ENCODE results near the gene ANG. TPM values are rescaled to one million over a fixed set of nuclear protein-coding genes. Genes with fewer than 3 reads are reported as not detected.

Gene ANG
- total and polyA plus RNA-seq, 10 of the 15 experiments (the other 5 are each of a cell fraction or from before 2014, with no cell fraction given), result 1.0 to 5.9 (median 2.2) TPM

DNA sequence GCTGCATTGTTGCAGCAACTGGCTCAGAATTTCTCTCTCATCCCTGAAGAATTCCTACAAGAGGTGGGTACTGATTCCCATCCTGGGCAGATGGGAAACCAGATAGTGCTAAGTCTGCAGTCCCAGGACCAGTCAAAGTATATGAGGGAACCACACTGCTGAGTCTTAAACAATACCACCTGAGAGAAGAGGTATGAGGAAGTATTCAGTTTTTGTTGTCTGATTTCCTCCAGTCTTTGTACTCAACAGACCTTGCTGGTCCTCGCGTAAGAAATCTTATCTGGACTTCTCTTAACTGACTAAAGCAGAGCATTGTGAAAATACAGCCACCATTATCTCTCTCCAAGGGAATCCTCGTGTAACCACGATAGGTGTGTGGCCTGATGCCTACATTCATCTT lies 53.6 kb downstream of the ANG start:
- FAIRE-seq (no peak), DNase-seq (ENCODE audit: low read depth, low spot score) (no peak), ATAC-seq (no peak)
- Histone ChIP-seq H3K79me2 (ENCODE audit: control insufficient read depth, insufficient read depth, low read length) (no peaks in the 10 kb centered on the region), H3K9ac (ENCODE audit: control insufficient read depth, insufficient read depth, low read length) (no peak overlapping the region), H3K4me3 (no peak overlapping the region), H4K20me1 (ENCODE audit: control insufficient read depth, insufficient read depth) (no peaks in the 10 kb centered on the region), H3K27ac (ENCODE audit: control insufficient read depth, insufficient read depth) (no peak overlapping the region), H3K27me3 (replicated peaks in 1 of 2; ENCODE audit: control insufficient read depth in 2 of 2, insufficient read depth in 2 of 2, low read length in 1 of 2) (no peaks in the 10 kb centered on the region), H3K36me3 (ENCODE audit: control insufficient read depth in 2 of 2, insufficient read depth in 2 of 2, low read length in 1 of 2) (no peaks in the 10 kb centered on the region), H2AFZ (ENCODE audit: control insufficient read depth, low read depth, low read length) (no peak overlapping the region), H3K4me1 (ENCODE audit: control insufficient read depth, insufficient read depth, low read length) (no peaks in the 10 kb centered on the region), H3K9me3 (replicated peaks; ENCODE audit: control insufficient read depth, insufficient read depth, low read length) (no peaks in the 10 kb centered on the region), H3K4me2 (ENCODE audit: control insufficient read depth, insufficient read depth) (no peak overlapping the region)
- ChIA-PET CTCF (interaction anchor here (0.7 to 1.9 kb wide), 3 partner anchors 50 to 219 kb away, joined by 3 to 5 read pairs (median 4); no protein-coding TSS in a partner anchor), POLR2A (no interaction called here), SMC1A (ENCODE audit: uncharacterized antibody, unreplicated experiment) (no interaction called here), RAD21 (ENCODE audit: unreplicated experiment) (no interaction called here)
- TF ChIP-seq NFXL1 (IDR thresholded peaks at IDR 0.05; ENCODE audit: borderline replicate concordance) (no peak), POLR2A (IDR thresholded peaks at IDR 0.05; ENCODE audit: low read depth, low read length) (no peak), SMC3 (IDR thresholded peaks at IDR 0.05; ENCODE audit: borderline replicate concordance, low read length) (no peak), POU2F2 (IDR thresholded peaks at IDR 0.05; ENCODE audit: borderline replicate concordance, low read depth, low read length) (no peak), ZBTB33 (IDR thresholded peaks at IDR 0.05) (no peak), GABPA (IDR thresholded peaks at IDR 0.05; ENCODE audit: low read depth) (no peak), RB1 (IDR thresholded peaks at IDR 0.05; ENCODE audit: borderline replicate concordance) (no peak), SREBF2 (IDR thresholded peaks at IDR 0.05; ENCODE audit: low read length) (no peak), ZSCAN29 (IDR thresholded peaks at IDR 0.05) (no peak), ZNF24 (IDR thresholded peaks at IDR 0.05) (no peak), MEF2A (IDR thresholded peaks at IDR 0.05; ENCODE audit: insufficient read depth, low read depth, low read length) (no peak), BCL3 (IDR thresholded peaks at IDR 0.05; ENCODE audit: borderline replicate concordance, insufficient read depth, low read depth, low read length, poor library complexity, severe bottlenecking) (no peak), CEBPB (IDR thresholded peaks at IDR 0.05; ENCODE audit: borderline replicate concordance in 1 of 2, low read depth in 2 of 2, low read length in 2 of 2) (no peak), ESRRA (IDR thresholded peaks at IDR 0.05; ENCODE audit: low read length) (no peak), SMARCA5 (IDR thresholded peaks at IDR 0.05) (no peak), SIX5 (IDR thresholded peaks at IDR 0.05; ENCODE audit: low read depth, low read length, severe bottlenecking) (no peak), SUPT20H (IDR thresholded peaks at IDR 0.05; ENCODE audit: borderline replicate concordance, control insufficient read depth, low read depth, low read length) (no peak), MEF2B (IDR thresholded peaks at IDR 0.05; ENCODE audit: partially characterized antibody, poor library complexity, severe bottlenecking) (no peak)
- TF ChIP-seq, protein P1, sequence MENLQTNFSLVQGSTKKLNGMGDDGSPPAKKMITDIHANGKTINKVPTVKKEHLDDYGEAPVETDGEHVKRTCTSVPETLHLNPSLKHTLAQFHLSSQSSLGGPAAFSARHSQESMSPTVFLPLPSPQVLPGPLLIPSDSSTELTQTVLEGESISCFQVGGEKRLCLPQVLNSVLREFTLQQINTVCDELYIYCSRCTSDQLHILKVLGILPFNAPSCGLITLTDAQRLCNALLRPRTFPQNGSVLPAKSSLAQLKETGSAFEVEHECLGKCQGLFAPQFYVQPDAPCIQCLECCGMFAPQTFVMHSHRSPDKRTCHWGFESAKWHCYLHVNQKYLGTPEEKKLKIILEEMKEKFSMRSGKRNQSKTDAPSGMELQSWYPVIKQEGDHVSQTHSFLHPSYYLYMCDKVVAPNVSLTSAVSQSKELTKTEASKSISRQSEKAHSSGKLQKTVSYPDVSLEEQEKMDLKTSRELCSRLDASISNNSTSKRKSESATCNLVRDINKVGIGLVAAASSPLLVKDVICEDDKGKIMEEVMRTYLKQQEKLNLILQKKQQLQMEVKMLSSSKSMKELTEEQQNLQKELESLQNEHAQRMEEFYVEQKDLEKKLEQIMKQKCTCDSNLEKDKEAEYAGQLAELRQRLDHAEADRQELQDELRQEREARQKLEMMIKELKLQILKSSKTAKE (IDR thresholded peaks at IDR 0.05; ENCODE audit: low read depth, poor library complexity, severe bottlenecking), result no peak
- intact Hi-C loops (cut with micrococcal nuclease; ENCODE audit: unreplicated experiment), result no loop called here
- BruUV-seq (replicated peaks), result no TSS peak
- 48% methylated on average over 4 of the region's 4 CpGs for WGBS (ENCODE audit: insufficient coverage, insufficient replicate concordance, low lambda C conversion rate, missing lambda C conversion rate)
- in situ Hi-C loops (cut with MboI), result no loop called here
